Thymus (tissue), 11 donors: Measurements from ENCODE around the gene FMN1. TPM values are rescaled to one million over a fixed set of nuclear protein-coding genes. Genes with fewer than 3 reads are reported as not detected.

Source experiments
- DNase-seq, 9 donors: peaks; one replicate each; pipeline ENCODE4 v3.0.0-alpha.2; 2013; ENCODE audit warnings: low spot score in 9 of 9, low read depth in 6 of 9, missing footprints in 1 of 9
- H3K27ac ChIP-seq, 2 donors: one replicate each; pipeline ENCODE4 v1.5.1; 2013; ENCODE audit warnings: control low read depth in 1 of 2, low read depth in 1 of 2, low read length in 1 of 2, mild to moderate bottlenecking in 1 of 2, moderate library complexity in 1 of 2
- H3K27me3 ChIP-seq, 2 donors: one replicate each; pipeline ENCODE4 v1.5.1; 2013; ENCODE audit warnings: low read length in 1 of 2; ENCODE audit not compliant: control insufficient read depth in 2 of 2, insufficient read depth in 1 of 2
- H3K36me3 ChIP-seq, 2 donors: one replicate each; pipeline ENCODE4 v1.5.1; 2013; ENCODE audit warnings: low read length in 1 of 2, mild to moderate bottlenecking in 1 of 2, moderate library complexity in 1 of 2; ENCODE audit not compliant: control insufficient read depth in 2 of 2, insufficient read depth in 2 of 2
- H3K4me1 ChIP-seq, 2 donors: one replicate each; pipeline ENCODE4 v1.5.1; 2013; ENCODE audit warnings: low read length in 2 of 2; ENCODE audit not compliant: control insufficient read depth in 2 of 2, insufficient read depth in 2 of 2
- H3K4me3 ChIP-seq, 2 donors: one replicate each; pipeline ENCODE4 v1.5.1; 2013; ENCODE audit warnings: low read length in 2 of 2, control low read depth in 1 of 2, mild to moderate bottlenecking in 1 of 2
- H3K9me3 ChIP-seq, 2 donors: one replicate each; pipeline ENCODE4 v1.5.1; 2013; ENCODE audit warnings: low read length in 1 of 2, mild to moderate bottlenecking in 1 of 2; ENCODE audit not compliant: control insufficient read depth in 2 of 2, insufficient read depth in 1 of 2
- WGBS: extraction: QIAGEN DNeasy Blood & Tissue Kit; methylation state at CpG from one replicate; pipeline ENCODE4 v1.1.7; 2013; 5-methylcytosine and 5-hydroxymethylcytosine counted together
- polyA plus RNA-seq: library from polyadenylated mRNA; stranded (reverse); fragments of 200-250 nt; gene quantifications from one replicate; pipeline ENCODE4 v1.2.3, GENCODE V29; 2013
- total RNA-seq: library from RNA; stranded (reverse); fragments of 120-200 nt; gene quantifications from one replicate; pipeline ENCODE4 v1.2.4, GENCODE V29; 2013
- donor health status: healthy.

FMN1 gene
- total and polyA plus RNA-seq, 2 donors = 2.6 to 24.8 TPM

DNA sequence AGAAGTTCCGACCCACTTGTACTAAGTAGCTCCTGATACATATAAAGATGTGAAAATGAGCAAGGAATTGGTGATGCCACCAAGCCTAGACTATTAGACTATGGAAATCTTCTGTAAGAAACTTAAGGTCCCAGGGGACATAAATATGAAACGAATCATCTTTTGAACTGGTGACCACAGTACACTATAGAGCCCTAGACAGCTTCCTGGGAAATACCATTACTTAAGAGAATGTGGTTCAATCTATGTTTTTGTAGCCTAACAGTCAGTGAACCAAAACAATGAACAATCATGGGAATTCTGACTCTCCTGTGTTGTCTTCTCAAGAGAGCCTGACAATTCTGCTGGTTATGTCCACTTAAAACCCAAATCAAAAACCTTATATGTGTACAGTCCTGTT, 285.1 kb downstream of the FMN1 start:
- Histone ChIP-seq H3K27me3 (no peaks in the 10 kb centered on the region), H3K9me3 (no peaks in the 10 kb centered on the region), H3K36me3 (no peaks in the 10 kb centered on the region), H3K27ac (no peak overlapping the region), H3K4me3 (no peak overlapping the region), H3K4me1 (no peaks in the 10 kb centered on the region)
- 91% methylated on average over 2 of the region's 2 CpGs for WGBS
- no peak for DNase-seq

DNA sequence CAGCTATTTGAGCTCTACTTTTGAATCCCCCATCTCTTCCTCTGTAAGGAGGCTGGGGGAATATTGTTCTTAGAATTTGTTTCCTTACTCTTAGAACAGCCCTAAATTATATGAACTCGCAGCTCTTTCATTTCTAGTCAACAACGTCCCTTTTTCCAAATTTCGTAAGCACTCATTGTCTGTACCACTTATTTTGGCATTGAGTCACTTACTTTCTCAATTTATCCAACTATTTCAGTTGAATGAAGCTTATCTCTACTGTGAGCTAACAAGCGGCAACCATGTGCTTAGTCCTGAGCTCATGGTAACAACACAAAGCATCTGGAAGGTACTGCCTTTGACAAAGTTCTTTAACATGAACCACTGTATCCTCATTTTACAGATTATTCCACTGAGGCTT, 285.6 kb downstream of the FMN1 start:
- Histone ChIP-seq H3K9me3 (no peaks in the 10 kb centered on the region), H3K4me3 (no peak overlapping the region), H3K27me3 (no peaks in the 10 kb centered on the region), H3K4me1 (no peaks in the 10 kb centered on the region), H3K27ac (no peak overlapping the region), H3K36me3 (no peaks in the 10 kb centered on the region)
- 94% methylated on average over 4 of the region's 4 CpGs for WGBS
- no peak for DNase-seq

DNA sequence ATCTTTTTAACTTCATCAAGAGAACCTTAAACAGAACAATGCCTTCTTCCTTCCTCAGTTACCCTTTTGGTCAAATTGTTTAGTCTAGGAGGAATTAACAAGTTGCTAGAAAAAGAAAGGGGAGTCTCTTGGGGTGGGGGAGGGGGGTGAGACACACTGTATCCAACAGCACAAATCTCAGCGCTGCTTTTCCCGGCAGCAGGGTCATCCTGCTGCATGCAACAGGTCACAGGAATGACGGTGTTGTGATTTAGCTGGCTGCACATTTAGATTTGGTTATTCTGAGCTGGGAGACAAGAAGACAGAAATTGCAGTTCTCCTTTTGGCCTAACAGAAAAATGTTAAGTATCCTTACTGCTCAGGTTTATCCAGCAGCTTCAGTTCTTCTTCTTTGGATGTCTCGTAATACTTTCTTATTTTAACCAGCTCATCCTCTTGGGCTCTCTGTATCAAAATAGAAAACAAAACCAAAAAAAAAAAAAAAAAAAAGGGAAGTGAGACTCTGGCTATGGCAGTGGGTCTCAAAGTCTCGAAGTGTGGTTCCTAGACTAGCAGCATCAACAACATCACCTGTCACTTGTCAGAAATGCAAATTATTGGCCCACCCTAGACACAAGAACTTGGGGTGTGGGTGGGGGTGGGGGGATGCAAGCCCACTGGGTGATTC, 286.2 kb downstream of the FMN1 start:
- no peak overlapping the region for H3K27ac ChIP-seq
- H3K4me1 ChIP-seq = no peaks in the 10 kb centered on the region
- peak in 1 of 9 donors; percentile 2 for DNase-seq
- WGBS = 31% methylated on average over 5 of the region's 5 CpGs
- H3K4me3 ChIP-seq = no peak overlapping the region
- no peaks in the 10 kb centered on the region for H3K27me3 ChIP-seq
- H3K36me3 ChIP-seq = no peaks in the 10 kb centered on the region
- H3K9me3 ChIP-seq = no peaks in the 10 kb centered on the region

DNA sequence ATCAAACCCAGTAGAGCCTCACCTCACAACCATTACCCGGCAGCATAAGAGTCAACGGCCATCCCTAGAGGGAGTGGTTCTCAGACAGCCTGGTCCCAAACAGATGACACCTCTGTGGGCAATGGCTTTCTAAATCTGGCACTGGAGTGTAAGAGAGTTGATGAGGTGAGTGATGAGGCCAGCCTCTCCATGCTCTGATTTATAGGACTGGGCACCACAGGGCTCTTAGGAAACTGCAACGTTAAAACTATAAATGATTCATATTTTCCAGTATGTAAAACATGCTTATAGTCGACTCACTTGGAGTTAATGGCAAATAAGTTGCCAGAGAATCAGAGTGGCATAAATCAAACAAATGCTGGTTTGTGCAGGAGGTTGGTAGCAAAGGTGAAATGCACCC, 289.0 kb downstream of the FMN1 start:
- Histone ChIP-seq H3K27ac (no peak overlapping the region), H3K36me3 (no peaks in the 10 kb centered on the region), H3K4me3 (no peak overlapping the region), H3K9me3 (no peaks in the 10 kb centered on the region), H3K27me3 (no peaks in the 10 kb centered on the region), H3K4me1 (no peaks in the 10 kb centered on the region)
- DNase-seq = no peak
- WGBS = 96% methylated on average over 4 of the region's 4 CpGs

DNA sequence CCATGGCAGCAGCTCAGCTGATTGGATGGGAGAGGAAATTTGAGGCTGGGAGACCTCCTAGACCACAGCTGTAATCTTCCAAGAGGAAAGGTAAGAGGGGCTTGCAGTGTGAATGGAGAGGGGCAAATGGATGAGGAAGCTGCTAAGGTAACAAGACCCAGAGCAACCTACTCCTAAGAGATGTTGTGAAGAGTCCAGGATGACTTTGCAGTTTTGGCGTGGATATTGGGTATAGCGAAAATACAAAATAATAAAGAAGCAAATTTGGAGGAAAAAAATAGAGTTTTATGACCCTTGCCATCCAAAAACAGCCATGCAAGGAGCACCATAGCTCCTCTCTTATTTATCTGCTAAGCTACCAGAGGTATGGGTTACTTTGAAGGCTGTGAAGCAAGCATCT, 290.1 kb downstream of the FMN1 start:
- Histone ChIP-seq H3K27me3 (no peaks in the 10 kb centered on the region), H3K9me3 (no peaks in the 10 kb centered on the region), H3K36me3 (no peaks in the 10 kb centered on the region), H3K4me1 (no peaks in the 10 kb centered on the region), H3K4me3 (no peak overlapping the region), H3K27ac (no peak overlapping the region)
- WGBS = 69% methylated on average over 2 of the region's 2 CpGs
- no peak for DNase-seq

DNA sequence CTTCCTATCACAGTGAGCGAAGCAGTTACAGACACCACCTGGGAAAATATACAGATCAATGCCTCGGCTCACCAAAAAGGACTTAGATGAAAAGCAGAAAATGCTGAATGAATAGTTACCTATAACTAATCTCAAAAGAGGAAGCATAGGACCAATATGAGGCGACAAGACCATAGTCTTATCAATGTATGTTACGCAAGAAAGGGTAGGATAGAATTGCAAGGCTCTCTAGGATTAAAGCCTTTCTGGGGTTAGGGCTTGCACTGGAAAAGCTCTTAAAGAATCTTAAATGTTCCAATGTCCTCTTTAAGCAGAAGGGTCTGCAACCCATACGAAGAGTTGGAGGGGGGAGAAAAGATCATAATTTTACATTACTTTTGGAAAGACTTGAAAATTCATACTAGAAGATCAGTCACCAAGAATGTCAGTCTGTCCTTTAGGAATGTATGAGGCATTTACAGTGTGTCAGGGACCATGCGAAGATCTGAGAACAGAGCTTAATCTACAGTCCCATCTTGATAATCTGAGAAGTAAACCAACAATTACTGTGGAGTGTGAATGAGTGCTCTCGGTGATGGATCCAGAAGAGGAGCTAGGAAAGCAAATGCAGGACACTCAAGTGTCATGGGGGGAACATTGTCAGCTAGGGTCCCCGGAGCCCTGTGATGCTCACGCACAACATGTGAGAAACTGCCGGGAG, 290.8 kb downstream of the FMN1 start:
- Histone ChIP-seq H3K4me1 (no peaks in the 10 kb centered on the region), H3K27ac (no peak overlapping the region), H3K9me3 (no peaks in the 10 kb centered on the region), H3K36me3 (no peaks in the 10 kb centered on the region), H3K27me3 (no peaks in the 10 kb centered on the region), H3K4me3 (no peak overlapping the region)
- no peak for DNase-seq
- 91% methylated on average over 10 of the region's 10 CpGs for WGBS

DNA sequence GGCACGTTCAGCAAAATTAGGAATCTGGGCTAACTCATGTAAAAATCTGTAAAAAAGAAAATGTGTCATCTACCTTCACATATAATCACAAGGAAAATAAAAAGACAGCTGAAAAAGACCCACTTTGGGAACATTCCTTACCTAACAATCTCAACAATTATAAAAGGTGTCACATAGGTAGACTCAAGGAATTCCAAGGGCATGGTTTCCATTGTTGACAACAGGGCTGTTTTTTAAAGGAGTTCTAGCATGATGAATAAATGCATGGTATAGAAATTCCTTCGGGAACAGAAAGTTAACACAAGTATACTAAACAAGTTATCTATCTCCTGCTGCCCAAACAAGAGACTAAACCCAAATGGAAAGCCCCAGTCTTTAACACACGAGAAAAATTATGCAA, 292.5 kb downstream of the FMN1 start:
- H3K4me3 ChIP-seq = no peak overlapping the region
- H3K9me3 ChIP-seq = no peaks in the 10 kb centered on the region
- WGBS = 94% methylated on average over 3 of the region's 3 CpGs
- DNase-seq = no peak
- peaks cover 0 to under 1% of the 10 kb centered on the region in 2 donors for H3K36me3 ChIP-seq
- no peaks in the 10 kb centered on the region for H3K27me3 ChIP-seq
- no peaks in the 10 kb centered on the region for H3K4me1 ChIP-seq
- no peak overlapping the region for H3K27ac ChIP-seq

DNA sequence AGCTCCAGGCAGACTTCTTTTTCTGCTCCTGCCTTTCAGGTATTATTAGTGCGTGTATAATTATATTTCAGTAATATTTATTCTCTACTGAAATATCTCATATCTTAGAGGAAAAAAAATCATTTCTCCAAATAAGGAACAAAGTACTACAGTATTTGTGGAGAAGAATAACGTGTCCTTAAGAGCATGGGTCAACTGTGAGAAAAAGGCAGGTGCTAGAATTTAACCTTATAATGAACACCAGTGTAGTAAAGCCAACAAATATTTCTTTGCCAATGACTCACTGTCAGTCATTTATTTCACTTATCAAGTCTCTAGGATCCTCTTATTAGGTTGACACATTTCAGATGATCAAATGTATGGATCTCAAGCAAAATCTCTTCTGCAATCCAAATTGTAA, 293.3 kb downstream of the FMN1 start:
- Histone ChIP-seq H3K27me3 (no peaks in the 10 kb centered on the region), H3K9me3 (no peaks in the 10 kb centered on the region), H3K4me1 (no peaks in the 10 kb centered on the region), H3K36me3 (peaks cover 0 to 3% of the 10 kb centered on the region in 2 donors), H3K27ac (no peak overlapping the region), H3K4me3 (no peak overlapping the region)
- no peak for DNase-seq
- WGBS = 91% methylated on average over 2 of the region's 2 CpGs

DNA sequence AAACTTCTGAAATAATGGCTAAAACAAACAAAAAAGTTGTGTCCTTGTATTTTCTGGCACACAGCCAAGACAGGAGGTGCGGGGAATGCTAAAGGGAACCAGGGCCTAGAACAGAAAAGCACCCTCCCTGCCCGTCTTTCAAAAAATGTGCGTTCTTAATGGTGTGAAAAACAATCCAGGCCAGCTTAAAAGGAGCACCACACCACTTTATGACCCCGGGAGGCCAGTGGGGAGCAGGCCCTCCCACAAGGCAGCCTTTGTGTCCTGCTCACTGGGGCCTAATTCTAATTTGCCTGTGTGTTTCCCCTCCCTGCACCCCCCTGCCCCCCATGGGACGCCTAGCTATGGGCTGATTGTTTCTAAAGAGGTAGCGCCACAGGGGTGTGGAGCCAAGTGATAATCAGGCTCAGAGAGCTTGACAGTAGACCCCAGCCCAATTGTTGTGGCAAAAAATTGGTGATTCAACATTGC, 295.4 kb downstream of the FMN1 start:
- WGBS = 97% methylated on average over 6 of the region's 6 CpGs
- Histone ChIP-seq H3K36me3 (peaks cover 0 to 3% of the 10 kb centered on the region in 2 donors), H3K27me3 (no peaks in the 10 kb centered on the region), H3K4me3 (no peak overlapping the region), H3K9me3 (no peaks in the 10 kb centered on the region), H3K27ac (no peak overlapping the region), H3K4me1 (no peaks in the 10 kb centered on the region)
- no peak for DNase-seq
